ENCODE measurements around the gene TREML1. TPM values are rescaled to one million over a fixed set of nuclear protein-coding genes. Genes with fewer than 3 reads are reported as not detected.
"Not testable (repeated sequence)": the region's sequence is repeated elsewhere in the genome, so short reads cannot be mapped to it uniquely, and the experiment has no call there.

TREML1 gene
- total RNA-seq, 1 donor from 2014 or later, result not detected

DNA sequence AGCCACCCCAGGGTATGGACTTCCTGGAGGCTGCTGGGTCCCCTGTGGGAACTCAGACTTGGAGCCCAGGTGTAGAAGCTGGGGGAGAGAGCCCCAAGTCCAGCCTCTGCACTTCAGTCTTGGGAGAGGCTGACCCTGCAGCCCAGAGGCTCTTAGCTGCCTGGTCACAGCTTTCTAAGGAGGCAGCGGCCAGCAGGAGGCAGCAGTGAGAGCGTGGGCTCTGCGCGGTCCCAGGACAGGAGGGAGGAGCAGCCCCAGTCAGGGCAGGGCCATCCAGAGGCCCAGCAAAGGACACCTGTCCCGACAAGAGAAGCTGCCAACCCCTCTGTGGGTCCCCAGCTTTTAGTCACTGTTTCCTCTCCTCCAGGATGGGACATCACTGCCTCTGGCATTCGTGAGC, 37.4 kb upstream of the TREML1 start:
- Histone ChIP-seq H3K9ac (ENCODE audit: low read depth in 1 of 3, low read length in 3 of 3) (no peak overlapping the region), H3K4me1 (ENCODE audit: control insufficient read depth in 3 of 3, insufficient read depth in 3 of 3, low read length in 3 of 3) (no peaks in the 10 kb centered on the region), H3K27ac (ENCODE audit: low read depth, low read length) (no peak overlapping the region), H3K4me3 (ENCODE audit: low read length in 3 of 3) (no peak overlapping the region), H3K9me3 (ENCODE audit: control insufficient read depth in 3 of 3, low read length in 3 of 3) (peaks cover 0 to 3% (median 2%) of the 10 kb centered on the region in 3 donors), H3K36me3 (ENCODE audit: control insufficient read depth in 3 of 3, insufficient read depth in 3 of 3, low read length in 3 of 3) (no peaks in the 10 kb centered on the region), H3K27me3 (ENCODE audit: control insufficient read depth in 3 of 3, insufficient read depth in 3 of 3, low read length in 3 of 3) (peaks cover 16 to 43% (median 30%) of the 10 kb centered on the region in 3 donors)

- Histone ChIP-seq H3K9me3 (ENCODE audit: control insufficient read depth in 3 of 3, low read length in 3 of 3) (peaks cover 0 to 3% (median 2%) of the 10 kb centered on the region in 3 donors), H3K27me3 (ENCODE audit: control insufficient read depth in 3 of 3, insufficient read depth in 3 of 3, low read length in 3 of 3) (peaks cover 16 to 43% (median 30%) of the 10 kb centered on the region in 3 donors), H3K27ac (ENCODE audit: low read depth, low read length) (no peak overlapping the region), H3K4me1 (ENCODE audit: control insufficient read depth in 3 of 3, insufficient read depth in 3 of 3, low read length in 3 of 3) (no peaks in the 10 kb centered on the region), H3K36me3 (ENCODE audit: control insufficient read depth in 3 of 3, insufficient read depth in 3 of 3, low read length in 3 of 3) (no peaks in the 10 kb centered on the region), H3K4me3 (ENCODE audit: low read length in 3 of 3) (no peak overlapping the region), H3K9ac (ENCODE audit: low read depth in 1 of 3, low read length in 3 of 3) (no peak overlapping the region)
Observed at GRCh38 chr6:41190791-41191190, 36.6 kb upstream of the TREML1 start.

DNA sequence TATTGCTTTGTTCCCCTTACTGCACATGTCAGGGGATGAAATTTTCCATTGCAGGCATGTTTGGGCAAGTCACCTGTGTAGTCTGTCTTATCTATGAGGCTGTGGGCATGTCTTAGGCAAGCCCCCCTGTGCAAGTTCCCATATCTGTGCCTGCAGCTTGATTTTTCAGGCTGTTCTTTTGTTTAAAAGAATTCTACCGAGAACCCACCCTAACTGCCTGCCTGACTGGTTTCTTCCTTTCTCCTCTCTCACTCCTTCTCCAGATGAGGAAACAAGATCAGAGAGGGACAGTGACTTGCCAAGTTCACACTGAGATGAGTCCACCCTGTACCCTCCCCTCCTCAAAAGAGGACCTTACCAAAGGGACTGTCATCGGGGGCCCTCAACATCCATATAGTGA, 35.8 kb upstream of the TREML1 start:
- Histone ChIP-seq H3K9me3 (ENCODE audit: control insufficient read depth in 3 of 3, low read length in 3 of 3) (peaks cover 0 to 3% (median 2%) of the 10 kb centered on the region in 3 donors), H3K36me3 (ENCODE audit: control insufficient read depth in 3 of 3, insufficient read depth in 3 of 3, low read length in 3 of 3) (no peaks in the 10 kb centered on the region), H3K4me3 (ENCODE audit: low read length in 3 of 3) (no peak overlapping the region), H3K9ac (ENCODE audit: low read depth in 1 of 3, low read length in 3 of 3) (no peak overlapping the region), H3K4me1 (ENCODE audit: control insufficient read depth in 3 of 3, insufficient read depth in 3 of 3, low read length in 3 of 3) (no peaks in the 10 kb centered on the region), H3K27ac (ENCODE audit: low read depth, low read length) (no peak overlapping the region), H3K27me3 (ENCODE audit: control insufficient read depth in 3 of 3, insufficient read depth in 3 of 3, low read length in 3 of 3) (peaks cover 16 to 36% (median 27%) of the 10 kb centered on the region in 3 donors)

DNA sequence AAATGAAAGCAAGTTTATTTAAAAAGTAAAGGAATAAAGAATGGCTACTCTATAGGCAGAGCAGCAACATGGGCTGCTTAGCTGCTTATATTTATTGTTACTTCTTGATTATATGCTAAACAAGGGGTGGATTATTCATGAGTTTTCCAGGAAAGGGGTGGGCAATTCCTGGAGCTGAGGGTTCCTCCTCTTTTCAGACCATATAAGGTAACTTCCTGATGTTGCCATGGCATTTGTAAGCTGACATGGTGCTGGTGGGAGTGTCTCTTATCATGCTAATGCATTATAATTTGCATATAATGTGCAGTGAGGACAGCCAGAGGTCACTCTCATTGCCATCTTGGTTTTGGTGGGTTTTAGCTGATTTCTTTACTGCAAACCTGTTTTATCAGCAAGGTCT, 34.9 kb upstream of the TREML1 start:
- H3K27me3 ChIP-seq (ENCODE audit: control insufficient read depth in 3 of 3, insufficient read depth in 3 of 3, low read length in 3 of 3), result peaks cover 16 to 28% (median 18%) of the 10 kb centered on the region in 3 donors
- not testable (repeated sequence) for H3K36me3 ChIP-seq (ENCODE audit: control insufficient read depth in 3 of 3, insufficient read depth in 3 of 3, low read length in 3 of 3); H3K4me1 ChIP-seq (ENCODE audit: control insufficient read depth in 3 of 3, insufficient read depth in 3 of 3, low read length in 3 of 3)

DNA sequence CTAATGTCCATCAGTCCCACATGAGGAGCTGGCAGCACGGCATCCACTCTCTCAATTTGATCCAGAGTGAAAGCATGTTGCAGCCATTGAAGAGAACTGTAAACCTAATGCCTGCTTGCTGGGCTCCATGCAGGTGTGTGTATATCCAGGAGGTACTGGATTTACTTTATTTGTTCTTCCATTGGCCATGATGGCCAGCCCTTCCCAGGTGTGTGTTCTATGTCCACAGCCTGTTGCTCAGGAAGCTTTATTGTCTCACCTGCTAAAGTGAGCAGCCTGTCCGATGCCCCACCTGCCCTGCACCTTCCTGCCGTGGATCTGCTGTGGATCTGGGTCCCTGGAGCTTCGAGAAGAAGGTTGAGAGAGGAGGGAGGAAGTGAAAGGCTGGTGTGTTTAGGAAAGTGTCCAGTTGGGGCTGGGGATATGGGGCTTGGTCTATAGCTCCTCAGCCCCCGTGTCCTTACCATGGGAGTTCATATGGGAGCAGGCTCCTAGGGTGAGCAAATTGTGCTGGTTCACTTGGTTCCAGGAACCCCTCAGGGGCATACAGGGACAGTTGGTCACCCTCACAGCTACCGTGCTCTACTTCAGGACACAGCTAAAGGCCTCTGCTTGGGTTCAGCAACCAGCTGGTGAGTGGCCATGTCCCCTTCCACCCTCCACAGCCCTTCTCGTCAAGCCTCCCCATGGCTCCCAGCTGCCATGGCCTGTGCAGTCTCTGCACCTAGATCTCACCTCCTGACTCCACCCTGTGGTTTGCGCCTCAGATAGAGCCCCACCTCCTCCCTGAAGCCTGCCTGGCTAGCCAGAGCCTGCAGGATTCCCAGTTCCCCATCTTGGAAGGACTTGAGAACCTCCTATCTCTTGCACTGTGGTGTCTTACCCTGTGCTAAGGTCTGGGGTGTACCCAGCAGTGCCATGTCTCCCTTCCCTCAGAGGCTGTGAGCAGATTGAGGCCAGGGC, 34.1 kb upstream of the TREML1 start:
- Histone ChIP-seq H3K9ac (ENCODE audit: low read depth in 1 of 3, low read length in 3 of 3) (no peak overlapping the region), H3K36me3 (ENCODE audit: control insufficient read depth in 3 of 3, insufficient read depth in 3 of 3, low read length in 3 of 3) (no peaks in the 10 kb centered on the region), H3K27ac (ENCODE audit: low read depth, low read length) (no peak overlapping the region), H3K9me3 (ENCODE audit: control insufficient read depth in 3 of 3, low read length in 3 of 3) (peaks cover 0 to 3% (median 2%) of the 10 kb centered on the region in 3 donors), H3K4me1 (ENCODE audit: control insufficient read depth in 3 of 3, insufficient read depth in 3 of 3, low read length in 3 of 3) (no peaks in the 10 kb centered on the region), H3K27me3 (ENCODE audit: control insufficient read depth in 3 of 3, insufficient read depth in 3 of 3, low read length in 3 of 3) (peaks cover 14 to 23% (median 14%) of the 10 kb centered on the region in 3 donors), H3K4me3 (ENCODE audit: low read length in 3 of 3) (no peak overlapping the region)

More for the DNA sequence above, 34.9 kb upstream of the TREML1 start:
- H3K27ac ChIP-seq (ENCODE audit: low read depth, low read length); H3K9me3 ChIP-seq (ENCODE audit: control insufficient read depth in 3 of 3, low read length in 3 of 3); H3K4me3 ChIP-seq (ENCODE audit: low read length in 3 of 3); H3K9ac ChIP-seq (ENCODE audit: low read depth in 1 of 3, low read length in 3 of 3): not testable (repeated sequence)

- no peaks in the 10 kb centered on the region for H3K36me3 ChIP-seq (ENCODE audit: control insufficient read depth in 3 of 3, insufficient read depth in 3 of 3, low read length in 3 of 3)
- peaks cover 0 to 3% (median 2%) of the 10 kb centered on the region in 3 donors for H3K9me3 ChIP-seq (ENCODE audit: control insufficient read depth in 3 of 3, low read length in 3 of 3)
- H3K9ac ChIP-seq (ENCODE audit: low read depth in 1 of 3, low read length in 3 of 3), result no peak overlapping the region
- H3K4me3 ChIP-seq (ENCODE audit: low read length in 3 of 3), result no peak overlapping the region
- peaks cover 0 to 3% (median 0%) of the 10 kb centered on the region in 3 donors for H3K4me1 ChIP-seq (ENCODE audit: control insufficient read depth in 3 of 3, insufficient read depth in 3 of 3, low read length in 3 of 3)
- peaks cover 0 to 12% (median 4%) of the 10 kb centered on the region in 3 donors for H3K27me3 ChIP-seq (ENCODE audit: control insufficient read depth in 3 of 3, insufficient read depth in 3 of 3, low read length in 3 of 3)
- no peak overlapping the region for H3K27ac ChIP-seq (ENCODE audit: low read depth, low read length)
Observed at GRCh38 chr6:41186031-41186562, 31.9 kb upstream of the TREML1 start.

- Histone ChIP-seq H3K4me3 (ENCODE audit: low read length in 3 of 3) (no peak overlapping the region), H3K27me3 (ENCODE audit: control insufficient read depth in 3 of 3, insufficient read depth in 3 of 3, low read length in 3 of 3) (peaks cover 0 to 13% (median 0%) of the 10 kb centered on the region in 3 donors), H3K4me1 (ENCODE audit: control insufficient read depth in 3 of 3, insufficient read depth in 3 of 3, low read length in 3 of 3) (peaks cover 0 to 3% (median 0%) of the 10 kb centered on the region in 3 donors), H3K9ac (ENCODE audit: low read depth in 1 of 3, low read length in 3 of 3) (no peak overlapping the region), H3K36me3 (ENCODE audit: control insufficient read depth in 3 of 3, insufficient read depth in 3 of 3, low read length in 3 of 3) (no peaks in the 10 kb centered on the region), H3K27ac (ENCODE audit: low read depth, low read length) (no peak overlapping the region), H3K9me3 (ENCODE audit: control insufficient read depth in 3 of 3, low read length in 3 of 3) (peaks cover 0 to 2% (median 0%) of the 10 kb centered on the region in 3 donors)
Observed at GRCh38 chr6:41184761-41185160, 30.6 kb upstream of the TREML1 start.

- Histone ChIP-seq H3K4me3 (ENCODE audit: low read length in 3 of 3) (no peak overlapping the region), H3K36me3 (ENCODE audit: control insufficient read depth in 3 of 3, insufficient read depth in 3 of 3, low read length in 3 of 3) (no peaks in the 10 kb centered on the region), H3K4me1 (ENCODE audit: control insufficient read depth in 3 of 3, insufficient read depth in 3 of 3, low read length in 3 of 3) (peaks cover 0 to 3% (median 0%) of the 10 kb centered on the region in 3 donors), H3K27me3 (ENCODE audit: control insufficient read depth in 3 of 3, insufficient read depth in 3 of 3, low read length in 3 of 3) (peaks cover 0 to 10% (median 5%) of the 10 kb centered on the region in 3 donors), H3K9me3 (ENCODE audit: control insufficient read depth in 3 of 3, low read length in 3 of 3) (no peaks in the 10 kb centered on the region), H3K9ac (ENCODE audit: low read depth in 1 of 3, low read length in 3 of 3) (no peak overlapping the region), H3K27ac (ENCODE audit: low read depth, low read length) (no peak overlapping the region)
Observed at GRCh38 chr6:41182069-41183034, 28.2 kb upstream of the TREML1 start.

- no peak overlapping the region for H3K4me3 ChIP-seq (ENCODE audit: low read length in 3 of 3)
- no peak overlapping the region for H3K9ac ChIP-seq (ENCODE audit: low read depth in 1 of 3, low read length in 3 of 3)
- peaks cover 0 to 10% (median 5%) of the 10 kb centered on the region in 3 donors for H3K27me3 ChIP-seq (ENCODE audit: control insufficient read depth in 3 of 3, insufficient read depth in 3 of 3, low read length in 3 of 3)
- H3K27ac ChIP-seq (ENCODE audit: low read depth, low read length), result no peak overlapping the region
- no peaks in the 10 kb centered on the region for H3K9me3 ChIP-seq (ENCODE audit: control insufficient read depth in 3 of 3, low read length in 3 of 3)
- H3K4me1 ChIP-seq (ENCODE audit: control insufficient read depth in 3 of 3, insufficient read depth in 3 of 3, low read length in 3 of 3), result peaks cover 0 to 3% (median 0%) of the 10 kb centered on the region in 3 donors
- H3K36me3 ChIP-seq (ENCODE audit: control insufficient read depth in 3 of 3, insufficient read depth in 3 of 3, low read length in 3 of 3), result no peaks in the 10 kb centered on the region
Observed at GRCh38 chr6:41181566-41181965, 27.4 kb upstream of the TREML1 start.
